ENCODE results near the gene TK1.

The TK1 gene

DNA sequence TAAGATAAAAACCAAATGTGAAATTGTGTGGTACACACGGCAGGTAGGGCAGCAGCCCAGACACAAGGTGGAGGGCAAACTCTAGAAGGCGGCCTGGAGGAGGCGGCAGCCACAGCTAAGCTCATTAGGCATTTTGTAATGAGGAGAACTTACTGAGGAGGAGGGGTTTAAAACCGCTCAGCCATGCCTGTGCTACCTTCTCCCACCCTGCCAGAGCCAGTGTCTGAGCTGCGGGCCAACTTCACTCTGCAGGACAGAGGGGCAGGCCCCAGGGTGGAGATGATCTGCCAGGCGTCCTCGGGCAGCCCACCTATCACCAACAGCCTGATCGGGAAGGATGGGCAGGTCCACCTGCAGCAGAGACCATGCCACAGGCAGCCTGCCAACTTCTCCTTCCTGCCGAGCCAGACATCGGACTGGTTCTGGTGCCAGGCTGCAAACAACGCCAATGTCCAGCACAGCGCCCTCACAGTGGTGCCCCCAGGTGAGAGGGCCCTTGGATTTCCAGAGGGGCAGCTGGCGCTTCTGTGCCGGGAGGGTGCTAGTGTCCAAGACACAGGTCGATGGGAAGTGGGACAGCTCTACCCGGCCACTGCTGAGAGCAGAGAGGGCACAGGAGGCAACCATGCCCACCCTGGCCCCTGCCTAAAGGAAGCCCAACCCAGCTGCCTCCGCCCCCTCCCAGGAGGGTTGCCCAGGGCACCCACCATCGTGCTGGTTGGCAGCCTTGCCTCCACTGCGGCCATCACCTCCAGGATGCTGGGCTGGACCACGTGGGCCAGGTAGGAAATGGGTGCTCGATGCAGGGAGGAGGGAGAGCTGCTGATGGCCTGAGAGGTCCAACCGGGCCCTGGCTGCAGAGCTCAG is 22.7 kb downstream of the TK1 start:
- no peak for FAIRE-seq

GRCh38 chr17:78159575-78160158 is 27.2 kb downstream of the TK1 start:
- no peak for TF ChIP-seq POLR2A (IDR thresholded peaks at IDR 0.05; ENCODE audit: low read depth, low read length)
- no peak for TF ChIP-seq TAF1 (IDR thresholded peaks at IDR 0.05; ENCODE audit: borderline replicate concordance, low read depth, low read length)
- TF ChIP-seq POLR2AphosphoS5 (IDR thresholded peaks at IDR 0.05; ENCODE audit: low read depth, low read length) = no peak
- DNase-seq (ENCODE audit: insufficient read length) (no peak), FAIRE-seq (peak; percentile 90)

More for the DNA sequence above, 22.7 kb downstream of the TK1 start:
- DNase-seq (ENCODE audit: insufficient read length) = no peak
- TF ChIP-seq POLR2A (IDR thresholded peaks at IDR 0.05; ENCODE audit: low read depth, low read length) = no peak
- no peak for TF ChIP-seq POLR2AphosphoS5 (IDR thresholded peaks at IDR 0.05; ENCODE audit: low read depth, low read length)
- TF ChIP-seq TAF1 (IDR thresholded peaks at IDR 0.05; ENCODE audit: borderline replicate concordance, low read depth, low read length) = no peak

GRCh38 chr17:78154903-78155811 is 31.7 kb downstream of the TK1 start:
- DNase-seq (ENCODE audit: insufficient read length) = peak; percentile 53
- peak; percentile 51; the same call in 1 of the 2 replicates for TF ChIP-seq TAF1 (IDR thresholded peaks at IDR 0.05; ENCODE audit: borderline replicate concordance, low read depth, low read length)
- TF ChIP-seq POLR2A (IDR thresholded peaks at IDR 0.05; ENCODE audit: low read depth, low read length) = peak; percentile 73
- peak; percentile 81 for TF ChIP-seq POLR2AphosphoS5 (IDR thresholded peaks at IDR 0.05; ENCODE audit: low read depth, low read length)
- FAIRE-seq = peak; percentile 95

GRCh38 chr17:78151514-78152008 is 35.3 kb downstream of the TK1 start:
- no peak for TF ChIP-seq POLR2A (IDR thresholded peaks at IDR 0.05; ENCODE audit: low read depth, low read length)
- no peak for TF ChIP-seq TAF1 (IDR thresholded peaks at IDR 0.05; ENCODE audit: borderline replicate concordance, low read depth, low read length)
- DNase-seq (ENCODE audit: insufficient read length) = no peak
- FAIRE-seq = no peak

GRCh38 chr17:78148286-78149016 is 38.4 kb downstream of the TK1 start:
- TF ChIP-seq POLR2AphosphoS5 (IDR thresholded peaks at IDR 0.05; ENCODE audit: low read depth, low read length) = no peak
- FAIRE-seq (peak; percentile 81), DNase-seq (ENCODE audit: insufficient read length) (no peak)

- FAIRE-seq = peak; percentile 94
- TF ChIP-seq POLR2AphosphoS5 (IDR thresholded peaks at IDR 0.05; ENCODE audit: low read depth, low read length) (peak; percentile 47; the same call in 1 of the 2 replicates), POLR2A (IDR thresholded peaks at IDR 0.05; ENCODE audit: low read depth, low read length) (peak; percentile 50; the same call in 1 of the 2 replicates), TAF1 (IDR thresholded peaks at IDR 0.05; ENCODE audit: borderline replicate concordance, low read depth, low read length) (no peak)
- DNase-seq (ENCODE audit: insufficient read length) = no peak
These were observed 39.4 kb downstream of the TK1 start for GRCh38 chr17:78147315-78147998.

DNA sequence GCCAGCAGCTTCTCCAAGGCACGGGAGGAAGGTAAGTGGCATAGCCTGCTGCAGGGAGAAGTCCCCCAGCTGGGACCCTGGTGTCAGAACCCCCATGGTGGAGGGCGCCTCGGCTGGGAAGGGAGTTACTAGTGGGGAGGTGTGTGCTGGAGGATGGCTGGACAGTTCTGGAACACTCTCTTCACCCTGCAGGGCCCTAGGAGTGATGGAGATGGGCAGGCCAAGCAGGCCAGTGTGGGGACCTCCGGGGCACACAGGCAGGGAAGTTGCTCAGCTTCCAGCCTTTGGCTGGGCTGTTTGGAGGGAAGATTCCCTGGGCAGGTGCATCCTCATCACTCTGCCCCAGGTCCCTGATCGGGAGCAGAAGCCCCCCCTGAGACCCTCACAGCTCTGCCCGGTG is 40.0 kb downstream of the TK1 start:
- TF ChIP-seq TAF1 (IDR thresholded peaks at IDR 0.05; ENCODE audit: borderline replicate concordance, low read depth, low read length) = no peak
- TF ChIP-seq POLR2AphosphoS5 (IDR thresholded peaks at IDR 0.05; ENCODE audit: low read depth, low read length) = no peak
- no peak for TF ChIP-seq POLR2A (IDR thresholded peaks at IDR 0.05; ENCODE audit: low read depth, low read length)
- DNase-seq (ENCODE audit: insufficient read length) (no peak), FAIRE-seq (no peak)

DNA sequence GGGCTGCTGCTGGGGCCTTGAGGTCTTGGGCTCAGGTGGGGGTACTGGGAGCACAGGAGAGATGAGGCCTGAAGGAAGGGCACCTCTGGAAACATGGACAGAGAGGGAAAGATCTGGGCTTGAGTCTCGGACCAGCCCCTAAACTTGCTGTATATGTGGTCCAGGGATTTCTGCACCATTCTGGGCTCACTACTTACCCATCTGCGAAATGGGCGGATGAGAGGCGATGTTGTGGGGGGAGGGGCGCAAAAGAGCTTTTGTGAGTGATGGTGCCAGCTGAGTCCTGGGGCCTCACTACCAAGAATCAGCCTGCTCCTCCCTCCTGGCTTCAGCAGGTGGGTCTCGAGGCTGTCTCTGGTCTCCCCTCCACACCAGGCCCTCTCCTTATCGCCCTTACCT is 40.4 kb downstream of the TK1 start:
- TF ChIP-seq TAF1 (IDR thresholded peaks at IDR 0.05; ENCODE audit: borderline replicate concordance, low read depth, low read length) = no peak
- DNase-seq (ENCODE audit: insufficient read length) (no peak), FAIRE-seq (no peak)

GRCh38 chr17:78144736-78145641 is 41.9 kb downstream of the TK1 start:
- no peak for FAIRE-seq
- no peak for DNase-seq (ENCODE audit: insufficient read length)
- no peak for TF ChIP-seq POLR2A (IDR thresholded peaks at IDR 0.05; ENCODE audit: low read depth, low read length)
- TF ChIP-seq TAF1 (IDR thresholded peaks at IDR 0.05; ENCODE audit: borderline replicate concordance, low read depth, low read length) = no peak
- TF ChIP-seq POLR2AphosphoS5 (IDR thresholded peaks at IDR 0.05; ENCODE audit: low read depth, low read length) = no peak
